RWPE1 (cell line): Measurements from ENCODE around the gene DPM3.
A peak's percentile ranks its signal among the peaks of the same experiment; 100 is the strongest.

Source experiments
- CTCF ChIA-PET: fragments of 350-600 bp; sonication (Branson Sonifier 250); formaldehyde crosslinking; extraction: SDS; loops from one replicate; lab custom pipeline; 2021; lab: Yijun Ruan, JAX
- POLR2A ChIA-PET: fragments of 400-600 bp; formaldehyde crosslinking; extraction: SDS; loops from one replicate; lab custom pipeline; 2020; ENCODE audit warnings: antibody characterized with exemption; ENCODE audit not compliant: low non-redundant PET; lab: Yijun Ruan, JAX
- DNase-seq: peaks from one replicate; pipeline ENCODE4 v3.0.0; 2012; ENCODE audit warnings: low spot score
- H3K27ac ChIP-seq: fragments of 450-650 bp; 2 replicates; pipeline ENCODE4 v1.5.1; 2017
- TF ChIP-seq, protein P1 (sequence below): fragments of 450-650 bp; conservative IDR thresholded peaks from 2 replicates; pipeline ENCODE4 v1.5.1; 2017; ENCODE audit warnings: low read depth, mild to moderate bottlenecking

Gene DPM3

DNA sequence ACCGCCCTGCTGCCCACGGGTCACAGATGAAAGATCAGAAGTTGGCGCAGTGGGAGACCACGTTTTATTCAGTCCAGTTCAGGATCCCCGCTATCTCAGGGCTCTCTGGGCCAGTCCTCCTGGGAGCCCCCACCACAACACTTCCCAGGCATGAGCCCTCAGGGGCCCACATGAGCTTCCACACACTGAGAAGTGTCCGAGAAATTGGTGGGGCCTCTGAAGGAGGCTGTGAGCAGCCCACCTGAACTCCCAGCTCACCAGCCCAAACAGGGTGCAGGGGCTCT is 45.4 kb upstream of the DPM3 start:
- H3K27ac ChIP-seq = peak overlapping the region; percentile 64
- TF ChIP-seq, protein P1, sequence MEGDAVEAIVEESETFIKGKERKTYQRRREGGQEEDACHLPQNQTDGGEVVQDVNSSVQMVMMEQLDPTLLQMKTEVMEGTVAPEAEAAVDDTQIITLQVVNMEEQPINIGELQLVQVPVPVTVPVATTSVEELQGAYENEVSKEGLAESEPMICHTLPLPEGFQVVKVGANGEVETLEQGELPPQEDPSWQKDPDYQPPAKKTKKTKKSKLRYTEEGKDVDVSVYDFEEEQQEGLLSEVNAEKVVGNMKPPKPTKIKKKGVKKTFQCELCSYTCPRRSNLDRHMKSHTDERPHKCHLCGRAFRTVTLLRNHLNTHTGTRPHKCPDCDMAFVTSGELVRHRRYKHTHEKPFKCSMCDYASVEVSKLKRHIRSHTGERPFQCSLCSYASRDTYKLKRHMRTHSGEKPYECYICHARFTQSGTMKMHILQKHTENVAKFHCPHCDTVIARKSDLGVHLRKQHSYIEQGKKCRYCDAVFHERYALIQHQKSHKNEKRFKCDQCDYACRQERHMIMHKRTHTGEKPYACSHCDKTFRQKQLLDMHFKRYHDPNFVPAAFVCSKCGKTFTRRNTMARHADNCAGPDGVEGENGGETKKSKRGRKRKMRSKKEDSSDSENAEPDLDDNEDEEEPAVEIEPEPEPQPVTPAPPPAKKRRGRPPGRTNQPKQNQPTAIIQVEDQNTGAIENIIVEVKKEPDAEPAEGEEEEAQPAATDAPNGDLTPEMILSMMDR = no peak
- POLR2A ChIA-PET = no interaction called here
- no peak for DNase-seq
- CTCF ChIA-PET = interaction anchor here (2.3 kb wide), 1 partner anchor 8 kb away, joined by 15 read pairs; no protein-coding TSS in a partner anchor

DNA sequence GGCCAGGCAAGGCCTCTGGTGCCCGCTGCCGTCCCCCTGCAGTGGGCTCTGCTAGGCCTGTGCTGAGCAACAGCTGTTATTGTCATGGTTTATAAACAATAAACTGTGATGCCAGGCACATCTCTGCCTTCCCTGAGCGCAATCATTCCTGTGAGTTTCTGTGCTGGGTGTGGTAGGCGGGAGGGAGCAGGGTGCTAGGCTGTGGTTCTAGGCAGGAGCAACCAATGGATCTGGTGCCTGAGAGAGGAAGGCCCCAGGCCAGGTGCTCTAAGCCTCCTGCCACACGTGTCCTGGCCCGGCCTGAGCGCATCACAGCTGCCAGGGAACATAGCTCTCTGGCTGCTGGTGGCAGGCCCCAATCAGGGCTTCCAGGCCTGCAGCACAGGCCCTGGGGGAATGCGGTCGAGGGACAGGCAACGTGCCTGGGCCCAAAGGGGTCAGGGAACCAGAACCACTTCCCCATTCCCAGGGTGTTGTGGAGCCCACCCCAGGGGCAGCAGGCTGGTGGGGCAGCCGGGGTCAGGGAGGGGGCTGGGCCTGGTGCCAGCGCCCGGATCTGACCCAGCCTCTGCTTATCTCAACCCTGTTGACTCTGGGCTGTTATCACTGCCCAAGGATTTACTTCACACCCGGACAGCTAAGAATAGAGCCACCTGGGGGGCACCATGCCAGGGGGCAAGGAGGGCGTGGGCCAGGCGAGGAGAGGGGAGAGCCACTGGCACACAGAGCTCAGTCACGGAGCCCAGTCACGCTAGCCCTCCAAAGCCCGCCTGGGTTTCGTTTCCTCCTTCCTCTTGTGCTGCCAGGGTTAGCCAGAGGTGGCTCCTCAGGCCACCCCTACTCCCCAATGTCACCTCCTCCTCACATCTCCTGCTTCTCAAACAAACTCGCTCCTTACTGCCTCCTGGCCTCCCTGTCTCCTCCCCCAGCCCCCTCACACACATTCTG is 44.8 kb upstream of the DPM3 start:
- H3K27ac ChIP-seq = peak overlapping the region; percentile 64
- no peak for DNase-seq
- ChIA-PET CTCF (interaction anchor here (2.3 kb wide), 1 partner anchor 9 kb away, joined by 15 read pairs; no protein-coding TSS in a partner anchor), POLR2A (no interaction called here)
- TF ChIP-seq, protein P1 = no peak

DNA sequence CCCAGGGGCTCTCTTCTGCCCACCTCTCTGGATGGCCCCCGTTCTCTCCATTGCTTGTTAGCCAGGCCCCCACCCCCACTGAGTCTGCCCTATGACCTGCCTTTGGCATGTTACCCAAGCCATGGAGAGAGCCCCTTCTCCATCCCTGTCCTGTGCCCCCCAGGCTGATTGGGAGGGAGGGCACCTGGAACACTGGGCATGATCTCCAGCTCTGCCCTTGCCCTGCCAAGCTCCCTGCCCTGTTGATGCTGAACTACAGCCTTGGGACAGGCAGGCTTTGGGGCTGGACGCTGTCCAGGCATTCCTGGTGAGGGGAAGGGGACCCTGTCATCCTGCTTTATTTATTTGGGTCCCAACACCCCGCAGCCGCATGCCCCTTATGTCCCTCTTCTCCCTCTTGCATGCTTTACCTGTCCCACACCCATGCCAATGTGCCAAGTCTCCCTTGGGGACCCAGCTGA is 44.0 kb upstream of the DPM3 start:
- CTCF ChIA-PET = interaction anchor here (0.6 to 2.3 kb wide), 2 partner anchors 9 to 96 kb away, joined by 4 to 15 read pairs; no protein-coding TSS in a partner anchor
- TF ChIP-seq, protein P1 = no peak
- peak overlapping the region; percentile 64 for H3K27ac ChIP-seq
- POLR2A ChIA-PET = no interaction called here
- no peak for DNase-seq

DNA sequence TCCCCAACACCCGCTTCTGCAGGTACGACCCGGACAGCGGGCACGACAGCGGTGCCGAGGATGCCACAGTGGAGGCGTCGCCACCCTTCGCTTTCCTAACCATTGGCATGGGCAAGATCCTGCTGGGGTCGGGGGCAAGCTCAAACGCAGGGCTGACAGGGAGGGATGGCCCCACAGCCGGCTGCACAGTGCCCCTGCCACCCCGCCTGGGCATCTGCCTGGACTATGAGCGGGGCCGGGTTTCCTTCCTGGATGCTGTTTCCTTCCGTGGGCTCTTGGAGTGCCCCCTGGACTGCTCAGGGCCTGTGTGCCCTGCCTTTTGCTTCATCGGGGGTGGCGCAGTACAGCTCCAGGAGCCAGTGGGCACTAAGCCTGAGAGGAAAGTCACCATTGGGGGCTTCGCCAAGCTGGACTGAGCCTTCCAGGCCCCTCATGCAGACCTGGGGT is 43.5 kb upstream of the DPM3 start:
- DNase-seq = no peak
- ChIA-PET CTCF (interaction anchor here (0.6 to 2.3 kb wide), 2 partner anchors 10 to 96 kb away, joined by 4 to 15 read pairs; no protein-coding TSS in a partner anchor), POLR2A (no interaction called here)
- H3K27ac ChIP-seq = peak overlapping the region; percentile 64
- TF ChIP-seq, protein P1 = no peak

DNA sequence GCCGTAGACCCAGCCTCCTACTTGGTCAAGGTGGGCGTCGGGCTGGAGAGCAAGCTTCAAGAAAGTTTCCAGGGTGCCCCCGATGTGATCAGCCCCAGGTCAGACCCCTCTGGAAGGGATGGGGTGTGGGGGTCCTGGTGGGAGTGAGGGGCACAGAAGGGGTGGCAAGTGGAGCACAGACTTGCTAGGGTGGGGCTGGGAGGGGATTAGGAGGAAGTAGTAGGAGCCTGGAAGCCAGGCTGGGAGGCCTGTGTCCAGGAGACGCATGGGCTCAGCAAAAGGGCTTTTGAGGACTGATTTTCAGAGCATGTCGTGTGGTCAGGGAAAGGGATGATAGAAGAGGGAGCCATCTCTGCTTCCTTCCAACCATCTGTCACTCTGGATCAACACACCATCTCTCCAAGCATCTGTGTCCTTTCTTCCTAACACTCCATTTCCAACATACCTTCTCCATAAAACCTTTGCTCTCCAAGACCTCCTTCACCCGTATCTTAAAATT is 41.8 kb upstream of the DPM3 start:
- CTCF ChIA-PET = interaction anchor here (0.6 to 0.8 kb wide), 2 partner anchors 9 to 11 kb away, joined by 3 to 4 read pairs; partner anchors contain the start of gene KRTCAP2

More for the DNA sequence above, 41.8 kb upstream of the DPM3 start:
- TF ChIP-seq, protein P1 = no peak
- H3K27ac ChIP-seq = peak overlapping the region; percentile 8; the same call in 1 of the 2 replicates
- POLR2A ChIA-PET = no interaction called here
- no peak for DNase-seq
